ENCODE results near the gene PDZD4.
A peak's percentile ranks its signal among the peaks of the same experiment; 100 is the strongest.

PDZD4 gene

GRCh38 chrX:153804100-153804595, 26.2 kb downstream of the PDZD4 start:
- no peak for DNase-seq

- DNase-seq: no peak
Observed at GRCh38 chrX:153803211-153804099, 26.9 kb downstream of the PDZD4 start.

- no peak for DNase-seq
Observed at GRCh38 chrX:153802513-153803045, 27.8 kb downstream of the PDZD4 start.

- no peak for DNase-seq
Observed at GRCh38 chrX:153801669-153802068, 28.7 kb downstream of the PDZD4 start.

- no peak for DNase-seq
Observed at GRCh38 chrX:153800746-153801145, 29.6 kb downstream of the PDZD4 start.

- DNase-seq: no peak
Observed at GRCh38 chrX:153800177-153800722, 30.1 kb downstream of the PDZD4 start.

- DNase-seq: no peak
Observed at GRCh38 chrX:153799326-153799725, 31.0 kb downstream of the PDZD4 start.

- DNase-seq: no peak
Observed at GRCh38 chrX:153797415-153798015, 32.8 kb downstream of the PDZD4 start.

- DNase-seq: no peak
Observed at GRCh38 chrX:153794897-153795816, 35.2 kb downstream of the PDZD4 start.

- DNase-seq: peak; percentile 95
Observed at GRCh38 chrX:153794018-153794896, 36.1 kb downstream of the PDZD4 start, which contains the start of the genes IDH3G and SSR4. Gene IDH3G, minus strand, starts transcription at chrX:153794375. Its CDS starts 49 bp downstream, at chrX:153794326. Gene SSR4, plus strand, starts transcription at chrX:153794668. Its CDS starts 20 bp downstream, at chrX:153794688.

- no peak for DNase-seq
Observed at GRCh38 chrX:153793291-153793690, 37.1 kb downstream of the PDZD4 start.

GRCh38 chrX:153792368-153792767, 38.0 kb downstream of the PDZD4 start:
- DNase-seq: no peak

- no peak for DNase-seq
Observed at GRCh38 chrX:153791104-153791852, 39.1 kb downstream of the PDZD4 start.

- no peak for DNase-seq
Observed at GRCh38 chrX:153789654-153790053, 40.7 kb downstream of the PDZD4 start.

- no peak for DNase-seq
Observed at GRCh38 chrX:153786669-153787068, 43.7 kb downstream of the PDZD4 start.

- no peak for DNase-seq
Observed at GRCh38 chrX:153784325-153784967, 45.9 kb downstream of the PDZD4 start.

- DNase-seq: no peak
Observed at GRCh38 chrX:153783378-153784013, 46.8 kb downstream of the PDZD4 start.

GRCh38 chrX:153782871-153783270, 47.5 kb downstream of the PDZD4 start:
- no peak for DNase-seq

GRCh38 chrX:153782313-153782712, 48.0 kb downstream of the PDZD4 start:
- DNase-seq: no peak

Data from CD4-positive, alpha-beta T cell treated with Interleukin-17A for 1 hour (primary cell).